HepG2 (cell line): ENCODE results near the gene MRPL14. TPM values are rescaled to one million over a fixed set of nuclear protein-coding genes. Genes with fewer than 3 reads are reported as not detected.

Source experiments
- AKAP8 ChIP-seq: sonication (generic); formaldehyde crosslinking; IDR thresholded peaks from 2 replicates; pipeline ENCODE4 v1.5.1; 2020; ENCODE audit warnings: mild to moderate bottlenecking, missing genetic modification reagents
- ATF7 ChIP-seq, 2 experiments: fragments of 450-650 bp in 1 of 2; sonication (generic) in 1 of 2; formaldehyde crosslinking in 1 of 2; IDR thresholded peaks; 2 replicates each; pipeline versions ENCODE4 v1.4.0 to v1.6.1; 2016 to 2020; ENCODE audit warnings: antibody characterized with exemption in 1 of 2, mild to moderate bottlenecking in 1 of 2, missing genetic modification reagents in 1 of 2
- GFI1 ChIP-seq: sonication (generic); formaldehyde crosslinking; IDR thresholded peaks from 2 replicates; pipeline ENCODE4 v1.5.0; 2020; ENCODE audit warnings: missing genetic modification reagents, mild to moderate bottlenecking, borderline replicate concordance
- KDM5B ChIP-seq: sonication (generic); formaldehyde crosslinking; IDR thresholded peaks from 2 replicates; pipeline ENCODE4 v1.4.0; 2020; ENCODE audit warnings: missing genetic modification reagents, mild to moderate bottlenecking, borderline replicate concordance
- KLF9 ChIP-seq: IDR thresholded peaks from 2 replicates; pipeline ENCODE4 v1.6.1; 2016; ENCODE audit warnings: low read depth
- MED8 ChIP-seq: sonication (generic); formaldehyde crosslinking; IDR thresholded peaks from 2 replicates; pipeline ENCODE4 v1.8.1; 2023; ENCODE audit warnings: mild to moderate bottlenecking, missing genetic modification reagents; ENCODE audit not compliant: insufficient replicate concordance
- ZBTB7A ChIP-seq: sonication (generic); formaldehyde crosslinking; IDR thresholded peaks from 2 replicates; pipeline ENCODE4 v1.8.0; 2022; ENCODE audit warnings: mild to moderate bottlenecking, missing genetic modification reagents
- ZNF383 ChIP-seq: sonication (generic); formaldehyde crosslinking; IDR thresholded peaks from 2 replicates; pipeline ENCODE4 v1.4.0; 2020; ENCODE audit warnings: missing genetic modification reagents, mild to moderate bottlenecking, borderline replicate concordance
- polyA plus RNA-seq, 8 experiments: library from polyadenylated mRNA; depleted of rRNA in 3 of 8; stranded (reverse) in 7 of 8; unstranded in 1 of 8; fragments of >200 nt; fragmentation: Illumina TruSeq in 4 of 8; extraction: Trizol in 4 of 8; gene quantifications; 2 replicates each; pipeline versions ENCODE4 v1.2.1 to v1.2.3, GENCODE V29; 2011 to 2016; ENCODE audit warnings: low read depth in 4 of 8, missing spikeins in 1 of 8, mixed read lengths in 1 of 8; ENCODE audit not compliant: insufficient read depth in 1 of 8
- total RNA-seq, 5 experiments: library from RNA; depleted of rRNA; stranded (reverse); fragments of >200 nt; fragmentation: Illumina TruSeq; extraction: Trizol; gene quantifications; 2 replicates each; pipeline ENCODE4 v1.2.3, GENCODE V29; 2016; ENCODE audit warnings: low read depth in 1 of 5
- TF ChIP-seq, protein P1 (sequence below): sonication (generic); formaldehyde crosslinking; conservative IDR thresholded peaks from 2 replicates; pipeline ENCODE4 v1.8.0; 2022; ENCODE audit warnings: low read depth, missing genetic modification reagents
- TF ChIP-seq, protein P2 (sequence below): sonication (generic); formaldehyde crosslinking; IDR thresholded peaks from 2 replicates; pipeline ENCODE4 v1.4.0; 2020; ENCODE audit warnings: missing genetic modification reagents, borderline replicate concordance
- TF ChIP-seq, protein P3 (sequence below): sonication (generic); formaldehyde crosslinking; IDR thresholded peaks from 2 replicates; pipeline ENCODE4 v1.8.0; 2022; ENCODE audit warnings: mild to moderate bottlenecking, missing genetic modification reagents, moderate library complexity
- TF ChIP-seq, protein P4 (sequence below): sonication (generic); formaldehyde crosslinking; IDR thresholded peaks from 2 replicates; pipeline ENCODE4 v1.4.0; 2020; ENCODE audit warnings: missing genetic modification reagents, borderline replicate concordance
- TF ChIP-seq, protein P5 (sequence below): sonication (generic); formaldehyde crosslinking; conservative IDR thresholded peaks from 2 replicates; pipeline ENCODE4 v1.5.0; 2020; ENCODE audit warnings: missing genetic modification reagents
- TF ChIP-seq, protein P6 (sequence below): IDR thresholded peaks from 2 replicates; pipeline ENCODE4 v1.6.1; 2016; ENCODE audit warnings: low read depth, borderline replicate concordance

MRPL14 gene
- total and polyA plus RNA-seq, 2 of the 13 experiments (the other 11 are each of a cell fraction or from before 2014, with no cell fraction given), result 157 to 178 TPM

DNA sequence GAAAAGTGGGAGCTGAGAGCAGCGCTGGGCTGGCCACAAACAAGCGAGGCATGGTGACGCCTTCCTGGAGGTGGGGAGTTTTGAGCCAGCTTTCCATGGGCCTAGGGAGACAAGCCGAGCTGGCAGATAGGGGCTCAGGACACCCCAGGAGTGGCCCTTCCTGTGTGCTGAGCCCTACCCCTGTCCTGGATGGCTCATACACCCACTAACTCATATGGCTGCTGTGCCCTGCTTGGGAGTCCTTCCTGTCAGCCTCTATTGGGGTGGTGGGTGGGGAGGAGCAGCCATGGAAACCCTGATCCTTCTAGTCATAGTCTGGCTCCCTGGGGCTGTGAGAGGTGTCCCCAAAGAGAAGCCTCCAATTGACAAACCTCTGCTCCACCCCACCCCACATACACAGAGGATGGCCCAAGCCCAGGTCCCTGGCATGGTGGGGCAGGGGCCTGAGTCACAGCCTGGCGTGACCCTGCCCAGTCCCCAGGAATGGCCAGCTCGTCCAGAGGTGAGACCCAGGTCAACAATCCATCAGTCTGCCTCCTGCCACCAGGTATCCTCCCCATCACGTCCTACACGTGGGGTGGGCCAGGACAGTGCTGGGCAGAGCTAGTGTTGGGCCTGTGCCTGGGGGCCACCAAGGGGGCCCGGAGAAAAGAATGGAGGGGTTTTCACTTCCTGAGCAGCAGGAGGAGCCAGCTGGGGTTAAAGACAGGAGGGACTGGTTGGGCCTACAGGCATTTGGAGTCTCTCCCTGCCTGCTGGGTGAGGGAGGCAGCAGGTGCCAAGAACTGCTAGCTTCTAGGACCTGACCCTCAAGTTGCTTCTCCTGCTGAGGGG lies 52.2 kb downstream of the MRPL14 start (continued):
- TF ChIP-seq, protein P1, sequence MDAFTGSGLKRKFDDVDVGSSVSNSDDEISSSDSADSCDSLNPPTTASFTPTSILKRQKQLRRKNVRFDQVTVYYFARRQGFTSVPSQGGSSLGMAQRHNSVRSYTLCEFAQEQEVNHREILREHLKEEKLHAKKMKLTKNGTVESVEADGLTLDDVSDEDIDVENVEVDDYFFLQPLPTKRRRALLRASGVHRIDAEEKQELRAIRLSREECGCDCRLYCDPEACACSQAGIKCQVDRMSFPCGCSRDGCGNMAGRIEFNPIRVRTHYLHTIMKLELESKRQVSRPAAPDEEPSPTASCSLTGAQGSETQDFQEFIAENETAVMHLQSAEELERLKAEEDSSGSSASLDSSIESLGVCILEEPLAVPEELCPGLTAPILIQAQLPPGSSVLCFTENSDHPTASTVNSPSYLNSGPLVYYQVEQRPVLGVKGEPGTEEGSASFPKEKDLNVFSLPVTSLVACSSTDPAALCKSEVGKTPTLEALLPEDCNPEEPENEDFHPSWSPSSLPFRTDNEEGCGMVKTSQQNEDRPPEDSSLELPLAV (CRISPR knock-in tag), result no peak
- TF ChIP-seq, protein P2, sequence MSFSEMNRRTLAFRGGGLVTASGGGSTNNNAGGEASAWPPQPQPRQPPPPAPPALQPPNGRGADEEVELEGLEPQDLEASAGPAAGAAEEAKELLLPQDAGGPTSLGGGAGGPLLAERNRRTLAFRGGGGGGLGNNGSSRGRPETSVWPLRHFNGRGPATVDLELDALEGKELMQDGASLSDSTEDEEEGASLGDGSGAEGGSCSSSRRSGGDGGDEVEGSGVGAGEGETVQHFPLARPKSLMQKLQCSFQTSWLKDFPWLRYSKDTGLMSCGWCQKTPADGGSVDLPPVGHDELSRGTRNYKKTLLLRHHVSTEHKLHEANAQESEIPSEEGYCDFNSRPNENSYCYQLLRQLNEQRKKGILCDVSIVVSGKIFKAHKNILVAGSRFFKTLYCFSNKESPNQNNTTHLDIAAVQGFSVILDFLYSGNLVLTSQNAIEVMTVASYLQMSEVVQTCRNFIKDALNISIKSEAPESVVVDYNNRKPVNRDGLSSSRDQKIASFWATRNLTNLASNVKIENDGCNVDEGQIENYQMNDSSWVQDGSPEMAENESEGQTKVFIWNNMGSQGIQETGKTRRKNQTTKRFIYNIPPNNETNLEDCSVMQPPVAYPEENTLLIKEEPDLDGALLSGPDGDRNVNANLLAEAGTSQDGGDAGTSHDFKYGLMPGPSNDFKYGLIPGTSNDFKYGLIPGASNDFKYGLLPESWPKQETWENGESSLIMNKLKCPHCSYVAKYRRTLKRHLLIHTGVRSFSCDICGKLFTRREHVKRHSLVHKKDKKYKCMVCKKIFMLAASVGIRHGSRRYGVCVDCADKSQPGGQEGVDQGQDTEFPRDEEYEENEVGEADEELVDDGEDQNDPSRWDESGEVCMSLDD (CRISPR knock-in tag), result 0 out of 2 replicates have a peak, but pooled peaks have one; percentile 65
- TF ChIP-seq AKAP8 (CRISPR knock-in tag) (peak; percentile 71), KDM5B (CRISPR knock-in tag) (peak; percentile 78), GFI1 (CRISPR knock-in tag) (no peak; the same call in 1 of the 2 replicates), ZNF383 (CRISPR knock-in tag) (no peak), MED8 (peak; percentile 78), ATF7 (IDR thresholded peaks at IDR 0.05) (no peak), ATF7 (CRISPR knock-in tag; IDR thresholded peaks at IDR 0.05) (0 out of 2 replicates have a peak, but pooled peaks have one; percentile 13), ZBTB7A (CRISPR knock-in tag) (peak; percentile 96), KLF9 (CRISPR knock-in tag) (no peak)
- TF ChIP-seq, protein P3, sequence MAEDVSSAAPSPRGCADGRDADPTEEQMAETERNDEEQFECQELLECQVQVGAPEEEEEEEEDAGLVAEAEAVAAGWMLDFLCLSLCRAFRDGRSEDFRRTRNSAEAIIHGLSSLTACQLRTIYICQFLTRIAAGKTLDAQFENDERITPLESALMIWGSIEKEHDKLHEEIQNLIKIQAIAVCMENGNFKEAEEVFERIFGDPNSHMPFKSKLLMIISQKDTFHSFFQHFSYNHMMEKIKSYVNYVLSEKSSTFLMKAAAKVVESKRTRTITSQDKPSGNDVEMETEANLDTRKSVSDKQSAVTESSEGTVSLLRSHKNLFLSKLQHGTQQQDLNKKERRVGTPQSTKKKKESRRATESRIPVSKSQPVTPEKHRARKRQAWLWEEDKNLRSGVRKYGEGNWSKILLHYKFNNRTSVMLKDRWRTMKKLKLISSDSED (CRISPR knock-in tag), result 0 out of 2 replicates have a peak, but pooled peaks have one; percentile 24
- TF ChIP-seq, protein P4, sequence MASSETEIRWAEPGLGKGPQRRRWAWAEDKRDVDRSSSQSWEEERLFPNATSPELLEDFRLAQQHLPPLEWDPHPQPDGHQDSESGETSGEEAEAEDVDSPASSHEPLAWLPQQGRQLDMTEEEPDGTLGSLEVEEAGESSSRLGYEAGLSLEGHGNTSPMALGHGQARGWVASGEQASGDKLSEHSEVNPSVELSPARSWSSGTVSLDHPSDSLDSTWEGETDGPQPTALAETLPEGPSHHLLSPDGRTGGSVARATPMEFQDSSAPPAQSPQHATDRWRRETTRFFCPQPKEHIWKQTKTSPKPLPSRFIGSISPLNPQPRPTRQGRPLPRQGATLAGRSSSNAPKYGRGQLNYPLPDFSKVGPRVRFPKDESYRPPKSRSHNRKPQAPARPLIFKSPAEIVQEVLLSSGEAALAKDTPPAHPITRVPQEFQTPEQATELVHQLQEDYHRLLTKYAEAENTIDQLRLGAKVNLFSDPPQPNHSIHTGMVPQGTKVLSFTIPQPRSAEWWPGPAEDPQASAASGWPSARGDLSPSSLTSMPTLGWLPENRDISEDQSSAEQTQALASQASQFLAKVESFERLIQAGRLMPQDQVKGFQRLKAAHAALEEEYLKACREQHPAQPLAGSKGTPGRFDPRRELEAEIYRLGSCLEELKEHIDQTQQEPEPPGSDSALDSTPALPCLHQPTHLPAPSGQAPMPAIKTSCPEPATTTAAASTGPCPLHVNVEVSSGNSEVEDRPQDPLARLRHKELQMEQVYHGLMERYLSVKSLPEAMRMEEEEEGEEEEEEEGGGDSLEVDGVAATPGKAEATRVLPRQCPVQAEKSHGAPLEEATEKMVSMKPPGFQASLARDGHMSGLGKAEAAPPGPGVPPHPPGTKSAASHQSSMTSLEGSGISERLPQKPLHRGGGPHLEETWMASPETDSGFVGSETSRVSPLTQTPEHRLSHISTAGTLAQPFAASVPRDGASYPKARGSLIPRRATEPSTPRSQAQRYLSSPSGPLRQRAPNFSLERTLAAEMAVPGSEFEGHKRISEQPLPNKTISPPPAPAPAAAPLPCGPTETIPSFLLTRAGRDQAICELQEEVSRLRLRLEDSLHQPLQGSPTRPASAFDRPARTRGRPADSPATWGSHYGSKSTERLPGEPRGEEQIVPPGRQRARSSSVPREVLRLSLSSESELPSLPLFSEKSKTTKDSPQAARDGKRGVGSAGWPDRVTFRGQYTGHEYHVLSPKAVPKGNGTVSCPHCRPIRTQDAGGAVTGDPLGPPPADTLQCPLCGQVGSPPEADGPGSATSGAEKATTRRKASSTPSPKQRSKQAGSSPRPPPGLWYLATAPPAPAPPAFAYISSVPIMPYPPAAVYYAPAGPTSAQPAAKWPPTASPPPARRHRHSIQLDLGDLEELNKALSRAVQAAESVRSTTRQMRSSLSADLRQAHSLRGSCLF (CRISPR knock-in tag), result no peak
- TF ChIP-seq, protein P5, sequence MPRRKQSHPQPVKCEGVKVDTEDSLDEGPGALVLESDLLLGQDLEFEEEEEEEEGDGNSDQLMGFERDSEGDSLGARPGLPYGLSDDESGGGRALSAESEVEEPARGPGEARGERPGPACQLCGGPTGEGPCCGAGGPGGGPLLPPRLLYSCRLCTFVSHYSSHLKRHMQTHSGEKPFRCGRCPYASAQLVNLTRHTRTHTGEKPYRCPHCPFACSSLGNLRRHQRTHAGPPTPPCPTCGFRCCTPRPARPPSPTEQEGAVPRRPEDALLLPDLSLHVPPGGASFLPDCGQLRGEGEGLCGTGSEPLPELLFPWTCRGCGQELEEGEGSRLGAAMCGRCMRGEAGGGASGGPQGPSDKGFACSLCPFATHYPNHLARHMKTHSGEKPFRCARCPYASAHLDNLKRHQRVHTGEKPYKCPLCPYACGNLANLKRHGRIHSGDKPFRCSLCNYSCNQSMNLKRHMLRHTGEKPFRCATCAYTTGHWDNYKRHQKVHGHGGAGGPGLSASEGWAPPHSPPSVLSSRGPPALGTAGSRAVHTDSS, result 0 out of 2 replicates have a peak, but pooled peaks have one; percentile 52
- TF ChIP-seq, protein P6, sequence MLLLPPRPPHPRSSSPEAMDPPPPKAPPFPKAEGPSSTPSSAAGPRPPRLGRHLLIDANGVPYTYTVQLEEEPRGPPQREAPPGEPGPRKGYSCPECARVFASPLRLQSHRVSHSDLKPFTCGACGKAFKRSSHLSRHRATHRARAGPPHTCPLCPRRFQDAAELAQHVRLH (CRISPR knock-in tag), result no peak
